HAP-1 (cell line): Measurements from ENCODE around the gene PTPRD.

Source experiments
- DNase-seq, 2 experiments: peaks; one replicate each; pipeline ENCODE4 v3.0.0-alpha.2; 2016 to 2020; ENCODE audit warnings: low spot score in 2 of 2
- H3K27me3 ChIP-seq: fragments of 250-450 bp; sonication (Bioruptor Pico); 2 replicates; pipeline ENCODE4 v1.5.1; 2020; ENCODE audit warnings: low read depth, mild to moderate bottlenecking, moderate library complexity
- H3K36me3 ChIP-seq: fragments of 250-450 bp; sonication (Bioruptor Pico); replicated peaks from 2 replicates; pipeline ENCODE4 v1.5.1; 2020; ENCODE audit warnings: mild to moderate bottlenecking
- H3K4me1 ChIP-seq: fragments of 250-450 bp; sonication (Bioruptor Pico); 2 replicates; pipeline ENCODE4 v1.5.1; 2020; ENCODE audit warnings: mild to moderate bottlenecking
- H3K4me3 ChIP-seq: fragments of 250-450 bp; sonication (Bioruptor Pico); 2 replicates; pipeline ENCODE4 v1.5.1; 2020; ENCODE audit warnings: mild to moderate bottlenecking, moderate library complexity
- H3K9me3 ChIP-seq: fragments of 250-450 bp; sonication (Bioruptor Pico); 2 replicates; pipeline ENCODE4 v1.5.1; 2020; ENCODE audit warnings: mild to moderate bottlenecking, moderate library complexity
- in situ Hi-C: fragments of 300-500 bp; cut with MboI; formaldehyde crosslinking; loops from 3 replicates; pipeline ENCODE4 v1.14.3; 2020; ENCODE audit warnings: low sequenced_read_pairs, inconsistent platforms, mixed read lengths

The PTPRD gene

GRCh38 chr9:8536845-8537244, 2076.0 kb downstream of the PTPRD start:
- no peaks in the 10 kb centered on the region for H3K27me3 ChIP-seq
- in situ Hi-C loops = no loop called here
- peaks cover 52% of the 10 kb centered on the region for H3K4me1 ChIP-seq

GRCh38 chr9:8534828-8535227, 2078.0 kb downstream of the PTPRD start:
- no peak overlapping the region for H3K4me3 ChIP-seq
- H3K4me1 ChIP-seq = peaks cover 62% of the 10 kb centered on the region
- H3K9me3 ChIP-seq = no peaks in the 10 kb centered on the region
- H3K36me3 ChIP-seq = no peaks in the 10 kb centered on the region
- in situ Hi-C loops = no loop called here
- H3K27me3 ChIP-seq = no peaks in the 10 kb centered on the region
- DNase-seq = peak in 1 of 2 experiments; percentile 36

More at GRCh38 chr9:8536845-8537244, 2076.0 kb downstream of the PTPRD start:
- no peaks in the 10 kb centered on the region for H3K36me3 ChIP-seq
- peak in 1 of 2 experiments; percentile 73 for DNase-seq
- no peaks in the 10 kb centered on the region for H3K9me3 ChIP-seq
- H3K4me3 ChIP-seq = no peak overlapping the region

GRCh38 chr9:8533681-8534080, 2079.1 kb downstream of the PTPRD start:
- in situ Hi-C loops = no loop called here
- H3K27me3 ChIP-seq = no peaks in the 10 kb centered on the region
- peaks cover 62% of the 10 kb centered on the region for H3K4me1 ChIP-seq
- H3K36me3 ChIP-seq = no peaks in the 10 kb centered on the region
- no peaks in the 10 kb centered on the region for H3K9me3 ChIP-seq
- H3K4me3 ChIP-seq = no peak overlapping the region
- peak in 1 of 2 experiments; percentile 48 for DNase-seq

- in situ Hi-C loops = no loop called here
- no peaks in the 10 kb centered on the region for H3K27me3 ChIP-seq
- no peak overlapping the region for H3K4me3 ChIP-seq
- peaks cover 51% of the 10 kb centered on the region for H3K4me1 ChIP-seq
- peak; percentile 28 to 98 for DNase-seq
- no peaks in the 10 kb centered on the region for H3K36me3 ChIP-seq
- H3K9me3 ChIP-seq = no peaks in the 10 kb centered on the region
These were observed 2080.9 kb downstream of the PTPRD start for GRCh38 chr9:8531826-8532415.

GRCh38 chr9:8521112-8521511, 2091.7 kb downstream of the PTPRD start:
- H3K9me3 ChIP-seq = no peaks in the 10 kb centered on the region
- no peaks in the 10 kb centered on the region; the same call in 1 of the 2 replicates for H3K27me3 ChIP-seq
- no peak overlapping the region for H3K4me3 ChIP-seq
- in situ Hi-C loops = loop anchor here (10.0 kb wide), 1 partner anchor 344 kb away; no protein-coding TSS in a partner anchor
- H3K4me1 ChIP-seq = no peaks in the 10 kb centered on the region
- no peak for DNase-seq
- no peaks in the 10 kb centered on the region; the same call in 1 of the 2 replicates for H3K36me3 ChIP-seq

- DNase-seq = no peak
These were observed 2097.1 kb downstream of the PTPRD start for GRCh38 chr9:8515748-8516147.

GRCh38 chr9:8514760-8515159, 2098.0 kb downstream of the PTPRD start:
- no peak for DNase-seq
- Histone ChIP-seq H3K27me3 (no peaks in the 10 kb centered on the region), H3K4me3 (no peak overlapping the region), H3K36me3 (no peaks in the 10 kb centered on the region), H3K4me1 (no peaks in the 10 kb centered on the region; the same call in 1 of the 2 replicates), H3K9me3 (no peaks in the 10 kb centered on the region)
- in situ Hi-C loops = no loop called here

More at GRCh38 chr9:8515748-8516147, 2097.1 kb downstream of the PTPRD start:
- in situ Hi-C loops = no loop called here
- no peaks in the 10 kb centered on the region; the same call in 1 of the 2 replicates for H3K27me3 ChIP-seq
- H3K36me3 ChIP-seq = no peaks in the 10 kb centered on the region
- H3K4me3 ChIP-seq = no peak overlapping the region
- H3K4me1 ChIP-seq = no peaks in the 10 kb centered on the region; the same call in 1 of the 2 replicates
- H3K9me3 ChIP-seq = no peaks in the 10 kb centered on the region

- DNase-seq = no peak
- Histone ChIP-seq H3K9me3 (no peaks in the 10 kb centered on the region), H3K27me3 (no peaks in the 10 kb centered on the region), H3K4me3 (no peak overlapping the region), H3K4me1 (no peaks in the 10 kb centered on the region; the same call in 1 of the 2 replicates), H3K36me3 (no peaks in the 10 kb centered on the region)
- in situ Hi-C loops = no loop called here
These were observed 2104.0 kb downstream of the PTPRD start for GRCh38 chr9:8508671-8509290.

GRCh38 chr9:8494571-8494970, 2118.2 kb downstream of the PTPRD start:
- Histone ChIP-seq H3K4me1 (no peaks in the 10 kb centered on the region), H3K27me3 (no peaks in the 10 kb centered on the region), H3K4me3 (no peak overlapping the region), H3K36me3 (no peaks in the 10 kb centered on the region), H3K9me3 (no peaks in the 10 kb centered on the region)
- no peak for DNase-seq
- in situ Hi-C loops = no loop called here

- no peaks in the 10 kb centered on the region for H3K27me3 ChIP-seq
- DNase-seq = no peak
- in situ Hi-C loops = no loop called here
These were observed 2120.1 kb downstream of the PTPRD start for GRCh38 chr9:8492679-8493078.

GRCh38 chr9:8492024-8492423, 2120.8 kb downstream of the PTPRD start:
- H3K4me3 ChIP-seq = no peak overlapping the region
- no peaks in the 10 kb centered on the region for H3K4me1 ChIP-seq
- no peak for DNase-seq
- no peaks in the 10 kb centered on the region for H3K36me3 ChIP-seq
- no peaks in the 10 kb centered on the region for H3K27me3 ChIP-seq
- no peaks in the 10 kb centered on the region for H3K9me3 ChIP-seq
- in situ Hi-C loops = no loop called here

More at GRCh38 chr9:8492679-8493078, 2120.1 kb downstream of the PTPRD start:
- Histone ChIP-seq H3K9me3 (no peaks in the 10 kb centered on the region), H3K4me1 (no peaks in the 10 kb centered on the region), H3K36me3 (no peaks in the 10 kb centered on the region), H3K4me3 (no peak overlapping the region)

GRCh38 chr9:8491563-8491962, 2121.2 kb downstream of the PTPRD start:
- DNase-seq = no peak
- H3K9me3 ChIP-seq = no peaks in the 10 kb centered on the region
- no peaks in the 10 kb centered on the region for H3K27me3 ChIP-seq
- no peaks in the 10 kb centered on the region for H3K4me1 ChIP-seq
- H3K4me3 ChIP-seq = no peak overlapping the region
- in situ Hi-C loops = no loop called here
- H3K36me3 ChIP-seq = no peaks in the 10 kb centered on the region

- Histone ChIP-seq H3K9me3 (no peaks in the 10 kb centered on the region), H3K27me3 (no peaks in the 10 kb centered on the region), H3K4me1 (no peaks in the 10 kb centered on the region), H3K4me3 (no peak overlapping the region), H3K36me3 (no peaks in the 10 kb centered on the region)
- DNase-seq = no peak
- in situ Hi-C loops = no loop called here
These were observed 2123.0 kb downstream of the PTPRD start for GRCh38 chr9:8489835-8490234.

- Histone ChIP-seq H3K36me3 (no peaks in the 10 kb centered on the region), H3K9me3 (no peaks in the 10 kb centered on the region), H3K4me1 (no peaks in the 10 kb centered on the region), H3K4me3 (no peak overlapping the region), H3K27me3 (no peaks in the 10 kb centered on the region)
- DNase-seq = peak; percentile 7 to 57
- in situ Hi-C loops = no loop called here
These were observed 2126.7 kb downstream of the PTPRD start for GRCh38 chr9:8486095-8486494.
